Bladder microvascular endothelial cell (primary cell): ENCODE measurements around the gene DDX5. TPM values are rescaled to one million over a fixed set of nuclear protein-coding genes. Genes with fewer than 3 reads are reported as not detected.

Experiments used
- total RNA-seq: library from RNA; depleted of rRNA; stranded (reverse); fragments of >200 nt; gene quantifications from 2 replicates; pipeline ENCODE4 v1.2.3, GENCODE V29; 2014

The DDX5 gene
- total RNA-seq, result 417 and 1,044 TPM in 2 replicates

GRCh38 chr17:64506201-64506575 is at the start of gene DDX5:
Gene DDX5, minus strand, starts transcription at chr17:64506289. Its CDS starts 170 bp downstream, at chr17:64506119.

GRCh38 chr17:64506576-64507412 is 705 bp upstream of the DDX5 start, which contains the start of gene CEP95:
Gene CEP95, plus strand, starts transcription at chr17:64506977. Its CDS starts 121 bp downstream, at chr17:64507098.

GRCh38 chr17:64496786-64497564 is 9.1 kb downstream of the DDX5 start, which contains the start of gene POLG2:
Gene POLG2, minus strand, starts transcription at chr17:64497054. Its CDS starts 86 bp downstream, at chr17:64496968.

GRCh38 chr17:64448665-64449512 is 57.2 kb downstream of the DDX5 start, which contains the start of gene MILR1:
Gene MILR1, plus strand, starts transcription at chr17:64449115. Its CDS starts 54 bp downstream, at chr17:64449169.

Other genes with a start within 250 kb of the DDX5 start
- 15.4 and 44.4 TPM in 2 replicates for gene TEX2, start 243.0 kb downstream of the DDX5 start, total RNA-seq
- 628 and 791 TPM in 2 replicates for gene PECAM1, start 115.4 kb downstream of the DDX5 start, total RNA-seq
- 1.5 and 3.5 TPM in 2 replicates for gene MILR1, start 57.2 kb downstream of the DDX5 start, total RNA-seq
- 6.6 and 12.5 TPM in 2 replicates for gene POLG2, start 9.2 kb downstream of the DDX5 start, total RNA-seq
- gene CEP95, start 688 bp upstream of the DDX5 start, total RNA-seq, result 18.5 and 29.3 TPM in 2 replicates
- gene SMURF2, start 156.0 kb upstream of the DDX5 start, total RNA-seq, result 58.9 and 218 TPM in 2 replicates